A549 treated with dexamethasone at 1 μM for 4 hours (cell line): ENCODE data around the gene SNRPD1. TPM values are rescaled to one million over a fixed set of nuclear protein-coding genes. Genes with fewer than 3 reads are reported as not detected.

Experiments used
- total RNA-seq: library from RNA; stranded (reverse); fragments of 200-300 nt; extraction: Qiagen RNA extraction; gene quantifications from 5 replicates; pipeline ENCODE4 v1.2.3, GENCODE V29; 2022

The SNRPD1 gene
- 155 to 215 TPM (median 164 TPM) in 5 replicates for total RNA-seq

DNA sequence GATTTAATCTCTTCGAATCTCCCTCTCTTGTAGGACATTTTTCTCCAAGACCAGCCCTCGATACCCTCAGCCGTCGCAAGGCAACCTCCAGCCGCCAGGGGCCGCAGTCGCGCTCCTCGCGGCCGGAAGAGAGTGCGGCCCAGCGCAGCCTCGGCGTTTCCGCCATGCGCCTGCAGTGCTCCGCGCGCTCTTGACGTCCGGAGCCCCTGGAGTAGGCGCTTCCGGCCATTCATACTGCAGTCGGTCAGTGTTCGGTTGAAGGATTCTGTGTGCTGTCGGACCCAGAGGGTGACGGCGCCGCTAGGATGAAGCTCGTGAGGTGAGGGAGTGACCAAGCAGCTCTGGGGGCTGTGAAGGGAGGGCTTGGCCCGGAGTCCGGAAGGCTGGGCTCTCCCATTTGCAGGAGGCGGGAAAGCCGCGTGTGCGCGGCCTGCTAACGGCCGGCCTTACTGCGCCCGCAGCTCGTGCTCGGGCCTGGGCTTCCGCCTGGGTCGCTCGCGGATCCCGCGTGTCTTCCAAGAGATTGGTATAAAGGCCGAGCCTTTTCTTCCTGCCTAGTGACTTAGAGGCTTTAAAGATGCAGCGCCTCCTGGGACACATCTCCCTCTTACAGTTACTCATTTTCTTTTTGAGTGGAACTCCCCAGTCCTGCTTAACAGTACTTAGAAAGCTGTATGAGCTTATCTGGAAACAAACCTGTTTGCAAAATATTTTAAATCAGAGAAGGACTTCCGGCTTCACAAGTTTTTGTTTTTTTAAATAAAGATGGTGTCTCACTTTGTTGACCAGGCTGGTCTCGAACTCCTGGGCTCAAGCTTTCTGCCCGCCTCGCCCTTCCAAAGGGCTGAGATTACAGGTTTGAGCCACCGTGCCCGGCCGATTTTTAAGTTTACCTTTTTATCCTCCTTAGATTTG is at the start of gene SNRPD1:
SNRPD1 (plus strand) TSS at position 190 of the 915 bp plus-strand sequence; CDS start at position 306, 116 bp downstream.

DNA sequence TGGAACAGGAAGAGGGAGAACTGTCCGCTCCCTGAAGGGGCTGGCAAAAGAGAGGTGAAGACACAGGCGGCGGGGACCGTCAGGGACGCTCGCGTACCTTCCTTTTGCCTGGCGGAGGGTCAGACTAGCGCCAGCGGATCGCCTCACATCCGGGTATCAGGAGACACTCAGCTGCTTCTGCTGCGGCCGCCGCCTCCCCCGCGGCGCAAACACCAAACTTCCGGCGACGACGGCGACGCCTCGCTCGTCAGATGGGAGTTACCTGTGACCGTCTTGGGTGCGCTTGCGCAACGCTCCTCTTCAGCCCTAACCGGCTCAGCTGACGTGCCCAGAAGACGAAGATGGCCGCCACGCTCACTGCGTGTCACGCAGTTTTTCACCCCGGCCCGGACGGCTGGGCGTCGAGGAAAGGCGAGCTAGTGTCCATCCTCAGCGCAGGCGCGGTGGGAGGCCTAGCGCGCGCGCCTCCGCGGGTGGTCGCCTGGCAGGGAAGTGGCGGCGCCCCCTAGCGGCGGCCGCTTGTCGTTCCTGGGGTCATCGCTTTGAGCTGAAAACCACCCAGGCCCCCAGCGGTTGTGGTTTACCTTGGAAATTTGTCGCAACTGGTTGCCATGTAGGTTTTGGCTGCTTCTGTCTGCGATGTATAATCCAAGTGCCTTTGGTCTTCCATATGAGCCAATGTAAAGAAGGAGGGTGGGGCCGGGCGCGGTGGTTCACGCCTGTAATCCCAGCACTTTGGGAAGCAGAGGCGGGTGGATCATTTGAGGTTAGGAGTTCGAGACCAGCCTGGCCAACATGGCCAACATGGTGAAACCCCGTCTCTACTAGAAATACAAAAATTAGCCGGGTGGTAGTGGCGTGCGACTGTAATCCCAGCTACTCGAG is 11.3 kb upstream of the SNRPD1 start, which contains the start of gene ESCO1:
ESCO1 (minus strand) TSS at position 179 of the 885 bp plus-strand sequence. CDS start 25,861 bp downstream, outside the sequence.

Other genes with a start within 250 kb of the SNRPD1 start
- gene ESCO1, start 11.6 kb upstream of the SNRPD1 start, total RNA-seq, result 8.7 to 11.6 TPM (median 9.4 TPM) in 5 replicates
- gene ABHD3, start 92.5 kb downstream of the SNRPD1 start, total RNA-seq, result 15.9 to 19.3 TPM (median 18.1 TPM) in 5 replicates
- 5.2 to 11.9 TPM (median 10.0 TPM) in 5 replicates for gene MIB1, start 128.5 kb downstream of the SNRPD1 start, total RNA-seq